ENCODE data around the gene DRAP1. TPM values are rescaled to one million over a fixed set of nuclear protein-coding genes. Genes with fewer than 3 reads are reported as not detected.
A peak's percentile ranks its signal among the peaks of the same experiment; 100 is the strongest.

DRAP1 gene
- total RNA-seq, 2 donors from 2014 or later = 83.8 to 103 TPM

GRCh38 chr11:65899356-65900124 lies 19.7 kb upstream of the DRAP1 start:
- Histone ChIP-seq H3K27ac (ENCODE audit: low read depth, low read length) (no peak overlapping the region), H3K4me3 (ENCODE audit: low read length) (peak overlapping the region; percentile 59), H3K9me3 (ENCODE audit: control insufficient read depth, low read length) (no peaks in the 10 kb centered on the region), H3K4me1 (ENCODE audit: control insufficient read depth, insufficient read depth, low read length) (peaks cover 3% of the 10 kb centered on the region), H3K27me3 (ENCODE audit: control insufficient read depth, insufficient read depth, low read length, poor library complexity, severe bottlenecking) (peaks cover 49% of the 10 kb centered on the region), H3K36me3 (ENCODE audit: control insufficient read depth, insufficient read depth, low read length) (no peaks in the 10 kb centered on the region), H3K9ac (ENCODE audit: extremely low read depth, low read length, poor library complexity, severe bottlenecking) (peak overlapping the region; percentile 15)
- TF ChIP-seq CTCF (conservative IDR thresholded peaks at IDR 0.05) = no peak
- 4 to 9% methylated on average over 30 to 78 of the region's 78 CpGs for WGBS, 2 experiments (ENCODE audit: insufficient coverage in 1 of 2, insufficient read length in 1 of 2)
- no peak overlapping the region for H3K27ac Mint-ChIP-seq
- peak; percentile 82 for DNase-seq
- H3K9me3 Mint-ChIP-seq = no peaks in the 10 kb centered on the region
- peak overlapping the region; percentile 47 for H3K4me3 Mint-ChIP-seq
- no peaks in the 10 kb centered on the region for H3K36me3 Mint-ChIP-seq (ENCODE audit: low read depth)
- peaks cover 8% of the 10 kb centered on the region for H3K4me1 Mint-ChIP-seq
- H3K27me3 Mint-ChIP-seq (ENCODE audit: insufficient read depth) = peaks cover 84% of the 10 kb centered on the region

GRCh38 chr11:65900125-65900898 lies 18.9 kb upstream of the DRAP1 start, which contains the start of gene FOSL1:
Gene FOSL1, minus strand, starts transcription at chr11:65900388. Its CDS starts 49 bp downstream, at chr11:65900339.
- DNase-seq = peak; percentile 98
- H3K4me1 ChIP-seq (ENCODE audit: control insufficient read depth, insufficient read depth, low read length) = peaks cover 3% of the 10 kb centered on the region
- no peaks in the 10 kb centered on the region for H3K36me3 ChIP-seq (ENCODE audit: control insufficient read depth, insufficient read depth, low read length)
- peak within 1 kb of the TSS; percentile 15 for H3K9ac ChIP-seq (ENCODE audit: extremely low read depth, low read length, poor library complexity, severe bottlenecking)
- Mint-ChIP-seq H3K27me3 (ENCODE audit: insufficient read depth) (peaks cover 89% of the 10 kb centered on the region), H3K4me1 (peaks cover 8% of the 10 kb centered on the region), H3K36me3 (ENCODE audit: low read depth) (no peaks in the 10 kb centered on the region), H3K27ac (no peak within 1 kb of the TSS), H3K4me3 (peak within 1 kb of the TSS; percentile 47), H3K9me3 (no peaks in the 10 kb centered on the region)
- H3K27me3 ChIP-seq (ENCODE audit: control insufficient read depth, insufficient read depth, low read length, poor library complexity, severe bottlenecking) = peaks cover 49% of the 10 kb centered on the region
- 2 to 10% methylated on average over 15 to 80 of the region's 80 CpGs for WGBS, 2 experiments (ENCODE audit: insufficient coverage in 1 of 2, insufficient read length in 1 of 2)
- no peak for TF ChIP-seq CTCF (conservative IDR thresholded peaks at IDR 0.05)
- no peaks in the 10 kb centered on the region for H3K9me3 ChIP-seq (ENCODE audit: control insufficient read depth, low read length)
- no peak within 1 kb of the TSS for H3K27ac ChIP-seq (ENCODE audit: low read depth, low read length)
- H3K4me3 ChIP-seq (ENCODE audit: low read length) = peak within 1 kb of the TSS; percentile 59

GRCh38 chr11:65900899-65901180 lies 18.4 kb upstream of the DRAP1 start:
- H3K27me3 ChIP-seq (ENCODE audit: control insufficient read depth, insufficient read depth, low read length, poor library complexity, severe bottlenecking) = peaks cover 49% of the 10 kb centered on the region
- Mint-ChIP-seq H3K27me3 (ENCODE audit: insufficient read depth) (peaks cover 91% of the 10 kb centered on the region), H3K9me3 (no peaks in the 10 kb centered on the region), H3K36me3 (ENCODE audit: low read depth) (no peaks in the 10 kb centered on the region), H3K27ac (no peak overlapping the region), H3K4me1 (peaks cover 8% of the 10 kb centered on the region), H3K4me3 (peak overlapping the region; percentile 47)
- H3K4me1 ChIP-seq (ENCODE audit: control insufficient read depth, insufficient read depth, low read length) = peaks cover 3% of the 10 kb centered on the region
- no peak for DNase-seq
- H3K9me3 ChIP-seq (ENCODE audit: control insufficient read depth, low read length) = no peaks in the 10 kb centered on the region
- H3K9ac ChIP-seq (ENCODE audit: extremely low read depth, low read length, poor library complexity, severe bottlenecking) = no peak overlapping the region
- WGBS, 2 experiments (ENCODE audit: insufficient coverage in 1 of 2, insufficient read length in 1 of 2) = 70 to 72% methylated on average over 6 to 8 of the region's 11 CpGs
- H3K4me3 ChIP-seq (ENCODE audit: low read length) = peak overlapping the region; percentile 59
- H3K27ac ChIP-seq (ENCODE audit: low read depth, low read length) = no peak overlapping the region
- no peaks in the 10 kb centered on the region for H3K36me3 ChIP-seq (ENCODE audit: control insufficient read depth, insufficient read depth, low read length)
- TF ChIP-seq CTCF (conservative IDR thresholded peaks at IDR 0.05) = no peak

Measured in endodermal cell (in vitro differentiated cells).